Hepatocyte (in vitro differentiated cells): ENCODE data around the gene TRAPPC11. TPM values are rescaled to one million over a fixed set of nuclear protein-coding genes. Genes with fewer than 3 reads are reported as not detected.

Source experiments
- DNase-seq: peaks from one replicate; pipeline ENCODE4 v3.0.0-alpha.2; 2016; ENCODE audit warnings: low spot score
- H2AFZ ChIP-seq: fragments of 200-600 bp; sonication (generic); 2 replicates; pipeline ENCODE4 v1.6.0; 2016; ENCODE audit warnings: antibody characterized with exemption, mild to moderate bottlenecking
- H3K27ac ChIP-seq: fragments of 200-600 bp; sonication (generic); 2 replicates; pipeline ENCODE4 v1.5.1; 2016; ENCODE audit warnings: mild to moderate bottlenecking
- H3K27me3 ChIP-seq: fragments of 200-600 bp; sonication (generic); 2 replicates; pipeline ENCODE4 v1.6.1; 2016
- H3K36me3 ChIP-seq: fragments of 200-600 bp; sonication (generic); replicated peaks from 2 replicates; pipeline ENCODE4 v1.5.1; 2016; ENCODE audit warnings: low read depth; ENCODE audit not compliant: insufficient read depth
- H3K4me1 ChIP-seq: fragments of 200-600 bp; sonication (generic); 2 replicates; pipeline ENCODE4 v1.5.1; 2016; ENCODE audit warnings: mild to moderate bottlenecking, moderate library complexity; ENCODE audit not compliant: insufficient read depth
- H3K4me2 ChIP-seq: fragments of 200-600 bp; sonication (generic); 2 replicates; pipeline ENCODE4 v1.6.0; 2016
- H3K4me3 ChIP-seq: fragments of 200-600 bp; sonication (generic); 2 replicates; pipeline ENCODE4 v1.5.1; 2016; ENCODE audit warnings: mild to moderate bottlenecking
- H3K79me2 ChIP-seq: fragments of 200-600 bp; sonication (generic); 2 replicates; pipeline ENCODE4 v1.6.0; 2017; ENCODE audit warnings: mild to moderate bottlenecking
- H3K9me2 ChIP-seq: fragments of 200-600 bp; sonication (generic); replicated peaks from 2 replicates; pipeline ENCODE4 v1.6.0; 2017; ENCODE audit warnings: mild to moderate bottlenecking; ENCODE audit not compliant: insufficient read depth
- H3K9me3 ChIP-seq: fragments of 200-600 bp; sonication (generic); 2 replicates; pipeline ENCODE4 v1.5.1; 2016; ENCODE audit warnings: low read depth, mild to moderate bottlenecking
- H4K20me1 ChIP-seq: fragments of 200-600 bp; sonication (generic); 2 replicates; pipeline ENCODE4 v1.6.0; 2016; ENCODE audit warnings: mild to moderate bottlenecking; ENCODE audit not compliant: insufficient read depth, poor library complexity, severe bottlenecking
- EZH2 ChIP-seq: fragments of 200-600 bp; sonication (generic); IDR thresholded peaks from 2 replicates; pipeline ENCODE4 v1.6.1; 2016; ENCODE audit warnings: antibody characterized with exemption, mild to moderate bottlenecking, borderline replicate concordance
- EZH2phosphoT487 ChIP-seq: fragments of 200-600 bp; sonication (generic); IDR thresholded peaks from one replicate; pipeline ENCODE4 v1.6.1; 2018; ENCODE audit warnings: antibody characterized with exemption, mild to moderate bottlenecking, low read depth, moderate library complexity; ENCODE audit not compliant: unreplicated experiment, severe bottlenecking
- WGBS: methylation state at CpG from one replicate; pipeline ENCODE4 v1.1.6; 2016; ENCODE audit warnings: low lambda C conversion rate; ENCODE audit errors: missing lambda C conversion rate; 5-methylcytosine and 5-hydroxymethylcytosine counted together
- polyA plus RNA-seq: library from polyadenylated mRNA; unstranded; fragments of >200 nt; fragmentation: Nextera tagmentation; extraction: Ambion mirVana; gene quantifications from 2 replicates; pipeline ENCODE4 v1.2.1, GENCODE V29; 2016
- total RNA-seq: library from RNA; depleted of rRNA; stranded (reverse); fragments of >200 nt; gene quantifications from 2 replicates; pipeline ENCODE4 v1.2.3, GENCODE V29; 2014
- TF ChIP-seq, protein P1 (sequence below): fragments of 200-600 bp; sonication (generic); IDR thresholded peaks from 2 replicates; pipeline ENCODE4 v1.5.1; 2016; ENCODE audit warnings: antibody characterized with exemption, mild to moderate bottlenecking; ENCODE audit not compliant: poor library complexity

Gene TRAPPC11
- total and polyA plus RNA-seq, 2 experiments from 2014 or later, result 13.8 to 29.0 TPM

DNA sequence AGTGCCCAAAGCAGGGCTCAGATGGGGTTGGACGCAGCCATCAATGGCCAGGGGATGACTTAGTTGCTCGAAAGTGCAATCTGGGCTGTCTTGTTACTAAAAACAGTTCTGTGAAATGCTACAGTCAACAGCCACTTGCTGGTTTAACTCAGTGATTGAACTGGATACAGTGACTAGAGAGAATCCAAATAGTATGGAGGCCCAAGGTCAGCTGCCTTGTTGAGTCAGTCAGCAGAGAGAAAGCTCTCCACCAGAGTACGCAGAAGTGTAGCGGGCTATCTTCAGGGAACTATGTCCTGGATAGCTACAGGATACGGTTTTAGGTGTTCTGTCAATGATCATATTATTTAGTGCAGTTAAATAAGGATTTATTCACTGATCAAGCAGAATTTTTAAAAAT lies 68.4 kb downstream of the TRAPPC11 start:
- DNase-seq, result no peak
- no peaks in the 10 kb centered on the region for H4K20me1 ChIP-seq
- TF ChIP-seq EZH2phosphoT487, result no peak
- H3K27ac ChIP-seq, result no peak overlapping the region
- H3K4me3 ChIP-seq, result no peak overlapping the region
- 91% methylated on average over 5 of the region's 5 CpGs for WGBS
- H3K4me1 ChIP-seq, result no peaks in the 10 kb centered on the region
- no peaks in the 10 kb centered on the region for H3K36me3 ChIP-seq
- H2AFZ ChIP-seq, result no peak overlapping the region
- H3K9me2 ChIP-seq, result no peaks in the 10 kb centered on the region
- H3K4me2 ChIP-seq, result no peak overlapping the region
- H3K27me3 ChIP-seq, result no peaks in the 10 kb centered on the region
- no peaks in the 10 kb centered on the region for H3K79me2 ChIP-seq
- H3K9me3 ChIP-seq, result no peaks in the 10 kb centered on the region

DNA sequence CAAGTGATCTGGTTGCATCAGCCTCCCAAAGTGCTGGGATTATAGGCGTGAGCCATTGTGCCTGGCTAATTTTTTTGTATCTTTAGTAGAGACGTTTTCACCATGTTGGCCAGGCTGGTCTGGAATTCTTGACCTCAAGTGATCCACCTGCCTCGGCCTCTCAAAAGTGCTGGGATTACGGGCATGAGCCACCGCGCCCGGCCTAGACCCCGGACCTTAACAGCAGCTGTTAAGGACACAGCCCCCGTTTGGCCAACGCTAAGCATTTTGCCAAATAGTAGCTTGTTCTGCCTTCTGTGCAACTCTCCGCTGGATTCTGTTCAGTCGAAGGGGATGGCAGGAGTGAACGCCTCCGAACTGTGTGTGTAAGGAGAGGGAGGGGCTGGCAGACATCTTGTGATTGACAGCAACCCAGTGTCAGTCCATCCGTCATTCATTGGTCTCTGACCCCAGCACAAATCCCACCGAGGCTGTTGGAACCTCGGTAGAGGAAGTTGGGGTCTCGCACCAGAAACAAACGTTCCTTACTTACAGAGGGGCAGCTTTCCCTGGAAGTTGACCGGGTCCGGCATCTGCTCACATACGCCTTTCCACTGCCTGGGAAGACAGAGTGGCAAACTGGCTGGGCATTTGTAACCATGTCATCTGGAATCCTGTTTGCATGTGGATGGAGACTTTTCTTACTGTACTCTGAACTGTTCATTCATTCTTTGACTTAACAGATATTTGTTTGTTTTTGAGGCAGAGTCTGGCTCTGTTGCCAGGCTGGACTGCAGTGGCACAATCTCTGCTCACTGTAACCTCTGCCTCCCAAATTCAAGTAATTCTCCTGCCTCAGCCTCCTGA lies 69.4 kb downstream of the TRAPPC11 start:
- Histone ChIP-seq H3K27ac (no peak overlapping the region), H4K20me1 (no peaks in the 10 kb centered on the region), H3K36me3 (no peaks in the 10 kb centered on the region), H3K9me2 (no peaks in the 10 kb centered on the region), H3K4me1 (no peaks in the 10 kb centered on the region), H3K27me3 (no peaks in the 10 kb centered on the region), H3K9me3 (no peaks in the 10 kb centered on the region), H3K79me2 (no peaks in the 10 kb centered on the region), H2AFZ (no peak overlapping the region), H3K4me3 (no peak overlapping the region), H3K4me2 (no peak overlapping the region)
- DNase-seq, result no peak
- WGBS, result 89% methylated on average over 22 of the region's 22 CpGs
- TF ChIP-seq, protein P1, sequence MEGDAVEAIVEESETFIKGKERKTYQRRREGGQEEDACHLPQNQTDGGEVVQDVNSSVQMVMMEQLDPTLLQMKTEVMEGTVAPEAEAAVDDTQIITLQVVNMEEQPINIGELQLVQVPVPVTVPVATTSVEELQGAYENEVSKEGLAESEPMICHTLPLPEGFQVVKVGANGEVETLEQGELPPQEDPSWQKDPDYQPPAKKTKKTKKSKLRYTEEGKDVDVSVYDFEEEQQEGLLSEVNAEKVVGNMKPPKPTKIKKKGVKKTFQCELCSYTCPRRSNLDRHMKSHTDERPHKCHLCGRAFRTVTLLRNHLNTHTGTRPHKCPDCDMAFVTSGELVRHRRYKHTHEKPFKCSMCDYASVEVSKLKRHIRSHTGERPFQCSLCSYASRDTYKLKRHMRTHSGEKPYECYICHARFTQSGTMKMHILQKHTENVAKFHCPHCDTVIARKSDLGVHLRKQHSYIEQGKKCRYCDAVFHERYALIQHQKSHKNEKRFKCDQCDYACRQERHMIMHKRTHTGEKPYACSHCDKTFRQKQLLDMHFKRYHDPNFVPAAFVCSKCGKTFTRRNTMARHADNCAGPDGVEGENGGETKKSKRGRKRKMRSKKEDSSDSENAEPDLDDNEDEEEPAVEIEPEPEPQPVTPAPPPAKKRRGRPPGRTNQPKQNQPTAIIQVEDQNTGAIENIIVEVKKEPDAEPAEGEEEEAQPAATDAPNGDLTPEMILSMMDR, result no peak
- TF ChIP-seq EZH2phosphoT487, result no peak

DNA sequence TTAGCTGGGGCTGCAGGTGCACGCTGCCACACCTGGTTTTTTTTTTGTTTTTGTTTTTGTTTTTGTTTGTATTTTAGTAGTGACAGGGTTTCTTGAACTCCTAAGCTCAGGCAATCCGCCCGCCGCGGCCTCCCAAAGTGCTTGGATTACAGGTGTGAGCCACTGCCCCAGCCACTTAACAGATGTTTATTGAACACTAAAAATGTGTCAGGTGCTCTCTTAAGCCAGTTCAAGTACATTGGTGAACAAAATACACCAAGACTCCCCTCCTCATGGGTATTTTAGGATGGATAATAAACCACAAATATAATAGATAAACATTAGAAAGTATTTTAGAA lies 69.9 kb downstream of the TRAPPC11 start:
- Histone ChIP-seq H3K27me3 (no peaks in the 10 kb centered on the region), H3K4me2 (no peak overlapping the region), H3K27ac (no peak overlapping the region), H4K20me1 (no peaks in the 10 kb centered on the region), H3K4me1 (no peaks in the 10 kb centered on the region), H3K9me2 (no peaks in the 10 kb centered on the region), H3K79me2 (no peaks in the 10 kb centered on the region), H3K36me3 (no peaks in the 10 kb centered on the region), H3K4me3 (no peak overlapping the region), H3K9me3 (no peaks in the 10 kb centered on the region), H2AFZ (no peak overlapping the region)
- no peak for DNase-seq
- 93% methylated on average over 5 of the region's 5 CpGs for WGBS
- no peak for TF ChIP-seq EZH2
- TF ChIP-seq, protein P1, result no peak
- TF ChIP-seq EZH2phosphoT487, result no peak

DNA sequence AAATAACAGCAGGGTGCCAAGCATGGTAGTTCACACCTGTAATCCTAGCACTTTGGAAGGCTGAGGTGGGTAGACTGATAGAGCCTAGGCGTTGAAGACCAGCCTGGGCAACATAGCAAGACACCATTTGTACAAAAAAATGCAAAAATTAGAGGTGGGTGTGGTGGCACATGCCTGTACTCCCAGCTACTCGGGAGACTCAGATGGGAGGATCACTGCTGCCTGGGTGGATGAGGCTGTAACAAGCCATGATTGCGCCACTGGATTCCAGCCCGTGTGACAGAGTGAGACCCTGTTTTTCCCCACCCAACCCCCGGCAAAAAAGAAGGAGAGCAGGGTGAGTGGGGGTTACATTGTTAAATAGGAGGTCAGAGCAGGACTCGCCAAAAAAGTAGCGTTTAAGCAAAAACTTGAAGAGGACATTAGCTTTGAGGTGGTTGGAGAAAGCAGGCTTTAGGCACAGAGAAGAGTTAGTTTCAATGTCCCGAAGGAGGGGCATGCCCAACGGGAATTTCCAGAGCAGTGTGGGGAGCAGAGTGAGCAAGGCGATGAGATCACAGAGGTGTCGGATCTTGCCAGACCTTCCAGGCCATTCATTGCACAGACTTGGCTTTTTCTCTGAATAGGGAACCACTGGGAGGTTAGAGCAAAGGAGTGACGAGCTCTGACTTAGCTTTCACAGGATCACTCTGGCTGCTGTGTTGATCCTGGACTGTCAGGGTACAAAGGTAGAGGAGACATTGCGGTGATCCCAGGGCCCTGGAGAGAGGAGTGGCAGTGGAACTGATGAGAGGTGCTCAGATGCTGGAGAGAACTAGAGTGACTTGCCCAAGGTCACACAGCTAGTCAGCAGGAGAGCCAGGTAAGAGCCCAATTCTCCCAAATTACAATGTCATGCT lies 70.6 kb downstream of the TRAPPC11 start:
- H3K79me2 ChIP-seq, result no peaks in the 10 kb centered on the region
- WGBS, result 71% methylated on average over 13 of the region's 13 CpGs
- no peak overlapping the region for H2AFZ ChIP-seq
- peak; percentile 22 for DNase-seq
- H3K4me2 ChIP-seq, result no peak overlapping the region
- no peaks in the 10 kb centered on the region for H3K27me3 ChIP-seq
- no peaks in the 10 kb centered on the region for H3K36me3 ChIP-seq
- no peak for TF ChIP-seq EZH2phosphoT487
- TF ChIP-seq EZH2, result no peak
- TF ChIP-seq, protein P1, result no peak
- H3K27ac ChIP-seq, result no peak overlapping the region
- H3K9me2 ChIP-seq, result no peaks in the 10 kb centered on the region
- H3K4me1 ChIP-seq, result no peaks in the 10 kb centered on the region
- no peaks in the 10 kb centered on the region for H3K9me3 ChIP-seq
- no peaks in the 10 kb centered on the region for H4K20me1 ChIP-seq
- H3K4me3 ChIP-seq, result no peak overlapping the region
